Measurements from ENCODE around the gene CEBPE.

DNA sequence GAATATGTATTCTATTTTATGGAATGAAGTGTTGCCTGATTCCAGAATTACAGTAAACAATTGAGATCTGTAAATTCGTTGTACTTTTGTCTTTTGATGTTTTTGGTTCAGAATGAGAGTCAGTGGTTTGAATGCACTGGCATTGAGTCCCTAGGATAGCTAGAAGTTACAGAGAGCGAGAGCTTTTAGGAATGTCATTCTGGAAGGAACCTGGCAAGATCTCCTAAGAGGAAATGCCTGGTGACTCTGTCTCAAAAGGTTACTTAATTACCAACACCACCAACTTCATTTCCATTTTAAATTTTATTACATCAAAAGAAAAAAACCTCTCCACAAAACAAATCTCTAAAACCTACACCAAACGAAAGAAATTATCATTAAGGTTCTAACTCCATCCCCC is 6.0 kb upstream of the CEBPE start:
- TF ChIP-seq, protein P1, sequence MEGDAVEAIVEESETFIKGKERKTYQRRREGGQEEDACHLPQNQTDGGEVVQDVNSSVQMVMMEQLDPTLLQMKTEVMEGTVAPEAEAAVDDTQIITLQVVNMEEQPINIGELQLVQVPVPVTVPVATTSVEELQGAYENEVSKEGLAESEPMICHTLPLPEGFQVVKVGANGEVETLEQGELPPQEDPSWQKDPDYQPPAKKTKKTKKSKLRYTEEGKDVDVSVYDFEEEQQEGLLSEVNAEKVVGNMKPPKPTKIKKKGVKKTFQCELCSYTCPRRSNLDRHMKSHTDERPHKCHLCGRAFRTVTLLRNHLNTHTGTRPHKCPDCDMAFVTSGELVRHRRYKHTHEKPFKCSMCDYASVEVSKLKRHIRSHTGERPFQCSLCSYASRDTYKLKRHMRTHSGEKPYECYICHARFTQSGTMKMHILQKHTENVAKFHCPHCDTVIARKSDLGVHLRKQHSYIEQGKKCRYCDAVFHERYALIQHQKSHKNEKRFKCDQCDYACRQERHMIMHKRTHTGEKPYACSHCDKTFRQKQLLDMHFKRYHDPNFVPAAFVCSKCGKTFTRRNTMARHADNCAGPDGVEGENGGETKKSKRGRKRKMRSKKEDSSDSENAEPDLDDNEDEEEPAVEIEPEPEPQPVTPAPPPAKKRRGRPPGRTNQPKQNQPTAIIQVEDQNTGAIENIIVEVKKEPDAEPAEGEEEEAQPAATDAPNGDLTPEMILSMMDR (IDR thresholded peaks at IDR 0.05) = no peak
- TF ChIP-seq POLR2AphosphoS5 (IDR thresholded peaks at IDR 0.05) (no peak), POLR2A (IDR thresholded peaks at IDR 0.05) (no peak)

Data from breast epithelium (tissue), 3 donors.